ENCODE data around the gene HSFX3.

GRCh38 chrX:149499766-149500165 is 50.0 kb downstream of the HSFX3 start:
- no peak for TF ChIP-seq CTCF (IDR thresholded peaks at IDR 0.05 in 2 of 3, conservative IDR thresholded peaks at IDR 0.05 in 1 of 3; ENCODE audit: borderline replicate concordance in 1 of 3, insufficient read depth in 1 of 3, low read depth in 2 of 3, low read length in 2 of 3)
- TF ChIP-seq SIN3A (IDR thresholded peaks at IDR 0.05; ENCODE audit: low read depth) = no peak
- no peak for TF ChIP-seq REST (IDR thresholded peaks at IDR 0.05; ENCODE audit: low read depth)
- TF ChIP-seq POLR2A (IDR thresholded peaks at IDR 0.05; ENCODE audit: borderline replicate concordance, extremely low read depth, insufficient read depth, insufficient read length) = no peak
- no peak for TF ChIP-seq ZFX (IDR thresholded peaks at IDR 0.05)
- TF ChIP-seq POLR2AphosphoS5 (IDR thresholded peaks at IDR 0.05; ENCODE audit: low read depth, low read length) = no peak
- no peak for TF ChIP-seq ZNF274 (IDR thresholded peaks at IDR 0.05; ENCODE audit: low read depth, low read length)
- TF ChIP-seq CEBPB (IDR thresholded peaks at IDR 0.05; ENCODE audit: low read depth) = no peak
- TF ChIP-seq MAX (IDR thresholded peaks at IDR 0.05) = no peak
- no peak for TF ChIP-seq JUND (IDR thresholded peaks at IDR 0.05)
- no peak for TF ChIP-seq EZH2 (IDR thresholded peaks at IDR 0.05)
- TF ChIP-seq EZH2phosphoT487 (IDR thresholded peaks at IDR 0.05; ENCODE audit: borderline replicate concordance) = no peak

All from HCT116 (cell line).